ENCODE data around the gene SULT2B1.

The SULT2B1 gene

GRCh38 chr19:48513289-48514122, 38.5 kb upstream of the SULT2B1 start:
- TF ChIP-seq GATA2 (IDR thresholded peaks at IDR 0.05; ENCODE audit: low read depth, low read length) = no peak
- TF ChIP-seq GATA3 (IDR thresholded peaks at IDR 0.05; ENCODE audit: low read depth, low read length) = no peak

- TF ChIP-seq GATA2 (IDR thresholded peaks at IDR 0.05; ENCODE audit: low read depth, low read length) = no peak
Observed at GRCh38 chr19:48514123-48514458, 37.9 kb upstream of the SULT2B1 start.

- TF ChIP-seq GATA3 (IDR thresholded peaks at IDR 0.05; ENCODE audit: low read depth, low read length) (no peak), GATA2 (IDR thresholded peaks at IDR 0.05; ENCODE audit: low read depth, low read length) (no peak)
Observed at GRCh38 chr19:48516536-48516935, 35.4 kb upstream of the SULT2B1 start.

- TF ChIP-seq GATA2 (IDR thresholded peaks at IDR 0.05; ENCODE audit: low read depth, low read length) (no peak), GATA3 (IDR thresholded peaks at IDR 0.05; ENCODE audit: low read depth, low read length) (no peak)
Observed at GRCh38 chr19:48518207-48518606, 33.8 kb upstream of the SULT2B1 start.

GRCh38 chr19:48520134-48520533, 31.8 kb upstream of the SULT2B1 start:
- TF ChIP-seq GATA2 (IDR thresholded peaks at IDR 0.05; ENCODE audit: low read depth, low read length) (no peak), GATA3 (IDR thresholded peaks at IDR 0.05; ENCODE audit: low read depth, low read length) (no peak)

GRCh38 chr19:48524221-48524620, 27.8 kb upstream of the SULT2B1 start:
- no peak for TF ChIP-seq GATA3 (IDR thresholded peaks at IDR 0.05; ENCODE audit: low read depth, low read length)
- no peak for TF ChIP-seq GATA2 (IDR thresholded peaks at IDR 0.05; ENCODE audit: low read depth, low read length)

GRCh38 chr19:48524732-48525131, 27.2 kb upstream of the SULT2B1 start:
- no peak for TF ChIP-seq GATA2 (IDR thresholded peaks at IDR 0.05; ENCODE audit: low read depth, low read length)
- TF ChIP-seq GATA3 (IDR thresholded peaks at IDR 0.05; ENCODE audit: low read depth, low read length) = no peak

- no peak for TF ChIP-seq GATA2 (IDR thresholded peaks at IDR 0.05; ENCODE audit: low read depth, low read length)
- no peak for TF ChIP-seq GATA3 (IDR thresholded peaks at IDR 0.05; ENCODE audit: low read depth, low read length)
Observed at GRCh38 chr19:48529156-48529555, 22.8 kb upstream of the SULT2B1 start.

- TF ChIP-seq GATA3 (IDR thresholded peaks at IDR 0.05; ENCODE audit: low read depth, low read length) = no peak
- no peak for TF ChIP-seq GATA2 (IDR thresholded peaks at IDR 0.05; ENCODE audit: low read depth, low read length)
Observed at GRCh38 chr19:48530066-48530720, 21.8 kb upstream of the SULT2B1 start.

GRCh38 chr19:48530770-48531169, 21.2 kb upstream of the SULT2B1 start:
- TF ChIP-seq GATA2 (IDR thresholded peaks at IDR 0.05; ENCODE audit: low read depth, low read length) = no peak
- TF ChIP-seq GATA3 (IDR thresholded peaks at IDR 0.05; ENCODE audit: low read depth, low read length) = no peak

- TF ChIP-seq GATA3 (IDR thresholded peaks at IDR 0.05; ENCODE audit: low read depth, low read length) (no peak), GATA2 (IDR thresholded peaks at IDR 0.05; ENCODE audit: low read depth, low read length) (no peak)
Observed at GRCh38 chr19:48533770-48534169, 18.2 kb upstream of the SULT2B1 start.

GRCh38 chr19:48537541-48537940, 14.4 kb upstream of the SULT2B1 start:
- TF ChIP-seq GATA3 (IDR thresholded peaks at IDR 0.05; ENCODE audit: low read depth, low read length) = no peak
- TF ChIP-seq GATA2 (IDR thresholded peaks at IDR 0.05; ENCODE audit: low read depth, low read length) = no peak

- no peak for TF ChIP-seq GATA2 (IDR thresholded peaks at IDR 0.05; ENCODE audit: low read depth, low read length)
- TF ChIP-seq GATA3 (IDR thresholded peaks at IDR 0.05; ENCODE audit: low read depth, low read length) = no peak
Observed at GRCh38 chr19:48539503-48540096, 12.4 kb upstream of the SULT2B1 start.

GRCh38 chr19:48540110-48540509, 11.9 kb upstream of the SULT2B1 start:
- no peak for TF ChIP-seq GATA3 (IDR thresholded peaks at IDR 0.05; ENCODE audit: low read depth, low read length)
- TF ChIP-seq GATA2 (IDR thresholded peaks at IDR 0.05; ENCODE audit: low read depth, low read length) = no peak

- TF ChIP-seq GATA2 (IDR thresholded peaks at IDR 0.05; ENCODE audit: low read depth, low read length) (no peak), GATA3 (IDR thresholded peaks at IDR 0.05; ENCODE audit: low read depth, low read length) (no peak)
Observed at GRCh38 chr19:48541813-48542212, 10.2 kb upstream of the SULT2B1 start.

Data from SH-SY5Y (cell line).